ENCODE results near the gene AQP1.

- TF ChIP-seq, protein P1, sequence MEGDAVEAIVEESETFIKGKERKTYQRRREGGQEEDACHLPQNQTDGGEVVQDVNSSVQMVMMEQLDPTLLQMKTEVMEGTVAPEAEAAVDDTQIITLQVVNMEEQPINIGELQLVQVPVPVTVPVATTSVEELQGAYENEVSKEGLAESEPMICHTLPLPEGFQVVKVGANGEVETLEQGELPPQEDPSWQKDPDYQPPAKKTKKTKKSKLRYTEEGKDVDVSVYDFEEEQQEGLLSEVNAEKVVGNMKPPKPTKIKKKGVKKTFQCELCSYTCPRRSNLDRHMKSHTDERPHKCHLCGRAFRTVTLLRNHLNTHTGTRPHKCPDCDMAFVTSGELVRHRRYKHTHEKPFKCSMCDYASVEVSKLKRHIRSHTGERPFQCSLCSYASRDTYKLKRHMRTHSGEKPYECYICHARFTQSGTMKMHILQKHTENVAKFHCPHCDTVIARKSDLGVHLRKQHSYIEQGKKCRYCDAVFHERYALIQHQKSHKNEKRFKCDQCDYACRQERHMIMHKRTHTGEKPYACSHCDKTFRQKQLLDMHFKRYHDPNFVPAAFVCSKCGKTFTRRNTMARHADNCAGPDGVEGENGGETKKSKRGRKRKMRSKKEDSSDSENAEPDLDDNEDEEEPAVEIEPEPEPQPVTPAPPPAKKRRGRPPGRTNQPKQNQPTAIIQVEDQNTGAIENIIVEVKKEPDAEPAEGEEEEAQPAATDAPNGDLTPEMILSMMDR (conservative IDR thresholded peaks at IDR 0.05; ENCODE audit: low read length): no peak
- TF ChIP-seq EZH2phosphoT487 (IDR thresholded peaks at IDR 0.05; ENCODE audit: borderline replicate concordance, low read depth, low read length): no peak
These were observed 23.3 kb downstream of the AQP1 start for GRCh38 chr7:30934732-30935568.

Data from OCI-LY7 (cell line).